ENCODE measurements around the gene PDLIM5. TPM values are rescaled to one million over a fixed set of nuclear protein-coding genes. Genes with fewer than 3 reads are reported as not detected.

Gene PDLIM5
- total RNA-seq, 1 donor from 2014 or later = 75.3 TPM

DNA sequence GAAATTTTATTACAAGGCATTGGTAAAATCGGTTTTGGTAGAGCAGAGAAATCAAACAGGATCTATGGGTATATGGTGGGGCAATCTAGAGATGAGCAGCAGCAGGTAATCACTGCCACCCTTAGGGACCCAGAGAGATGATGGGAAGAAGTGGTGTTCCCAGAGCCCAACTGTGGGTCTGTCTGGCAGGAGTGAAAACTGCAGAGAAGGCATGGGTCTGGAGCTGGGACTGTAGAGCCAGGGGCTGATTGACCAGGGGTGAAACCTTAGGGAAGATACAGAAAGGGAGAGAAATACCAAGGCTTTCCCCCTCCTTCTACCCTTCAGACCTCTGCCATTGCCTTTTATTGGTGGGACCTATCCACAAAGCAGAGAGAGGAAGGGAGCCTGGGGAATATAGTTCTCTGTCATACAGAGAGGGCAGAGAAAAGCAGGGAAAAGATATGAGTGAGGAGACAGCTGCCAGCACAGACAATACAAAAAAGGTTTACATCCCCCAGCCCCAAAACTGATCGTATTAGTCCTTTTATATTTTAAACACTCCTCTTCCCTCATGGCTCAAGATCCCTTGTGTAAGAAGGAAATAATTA, 28.7 kb downstream of the PDLIM5 start:
- TF ChIP-seq, protein P1, sequence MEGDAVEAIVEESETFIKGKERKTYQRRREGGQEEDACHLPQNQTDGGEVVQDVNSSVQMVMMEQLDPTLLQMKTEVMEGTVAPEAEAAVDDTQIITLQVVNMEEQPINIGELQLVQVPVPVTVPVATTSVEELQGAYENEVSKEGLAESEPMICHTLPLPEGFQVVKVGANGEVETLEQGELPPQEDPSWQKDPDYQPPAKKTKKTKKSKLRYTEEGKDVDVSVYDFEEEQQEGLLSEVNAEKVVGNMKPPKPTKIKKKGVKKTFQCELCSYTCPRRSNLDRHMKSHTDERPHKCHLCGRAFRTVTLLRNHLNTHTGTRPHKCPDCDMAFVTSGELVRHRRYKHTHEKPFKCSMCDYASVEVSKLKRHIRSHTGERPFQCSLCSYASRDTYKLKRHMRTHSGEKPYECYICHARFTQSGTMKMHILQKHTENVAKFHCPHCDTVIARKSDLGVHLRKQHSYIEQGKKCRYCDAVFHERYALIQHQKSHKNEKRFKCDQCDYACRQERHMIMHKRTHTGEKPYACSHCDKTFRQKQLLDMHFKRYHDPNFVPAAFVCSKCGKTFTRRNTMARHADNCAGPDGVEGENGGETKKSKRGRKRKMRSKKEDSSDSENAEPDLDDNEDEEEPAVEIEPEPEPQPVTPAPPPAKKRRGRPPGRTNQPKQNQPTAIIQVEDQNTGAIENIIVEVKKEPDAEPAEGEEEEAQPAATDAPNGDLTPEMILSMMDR (IDR thresholded peaks at IDR 0.05; ENCODE audit: insufficient read depth, low read length, poor library complexity, severe bottlenecking) = no peak
- H3K27me3 ChIP-seq (ENCODE audit: control insufficient read depth, insufficient read depth, low read length) = no peaks in the 10 kb centered on the region
- H3K36me3 ChIP-seq (ENCODE audit: control insufficient read depth, insufficient read depth, low read length) = no peaks in the 10 kb centered on the region
- no peak for DNase-seq (ENCODE audit: low read depth)
- no peak overlapping the region for H3K4me3 ChIP-seq (ENCODE audit: low read depth, low read length)

DNA sequence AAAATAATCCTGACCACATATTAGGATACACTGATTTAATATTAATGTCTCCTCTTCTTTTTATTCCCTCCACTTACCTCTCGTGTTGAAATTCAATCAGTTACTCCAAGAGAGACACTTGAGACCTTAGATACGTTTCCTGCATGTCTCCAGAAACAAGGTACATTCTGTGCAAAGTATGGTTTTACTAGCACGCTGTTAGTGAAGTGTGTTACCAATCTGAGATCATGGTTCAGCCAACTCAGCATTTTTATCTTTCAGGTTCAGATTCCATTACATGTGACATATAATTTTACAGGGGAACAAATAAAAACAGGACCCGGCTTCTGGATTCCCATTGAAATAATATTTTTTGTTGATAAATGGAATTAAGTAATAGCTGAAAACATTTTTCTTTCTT, 32.2 kb downstream of the PDLIM5 start:
- Histone ChIP-seq H3K36me3 (ENCODE audit: control insufficient read depth, insufficient read depth, low read length) (no peaks in the 10 kb centered on the region), H3K4me3 (ENCODE audit: low read depth, low read length) (no peak overlapping the region), H3K27me3 (ENCODE audit: control insufficient read depth, insufficient read depth, low read length) (no peaks in the 10 kb centered on the region)
- no peak for DNase-seq (ENCODE audit: low read depth)
- TF ChIP-seq, protein P1 (IDR thresholded peaks at IDR 0.05; ENCODE audit: insufficient read depth, low read length, poor library complexity, severe bottlenecking) = no peak

DNA sequence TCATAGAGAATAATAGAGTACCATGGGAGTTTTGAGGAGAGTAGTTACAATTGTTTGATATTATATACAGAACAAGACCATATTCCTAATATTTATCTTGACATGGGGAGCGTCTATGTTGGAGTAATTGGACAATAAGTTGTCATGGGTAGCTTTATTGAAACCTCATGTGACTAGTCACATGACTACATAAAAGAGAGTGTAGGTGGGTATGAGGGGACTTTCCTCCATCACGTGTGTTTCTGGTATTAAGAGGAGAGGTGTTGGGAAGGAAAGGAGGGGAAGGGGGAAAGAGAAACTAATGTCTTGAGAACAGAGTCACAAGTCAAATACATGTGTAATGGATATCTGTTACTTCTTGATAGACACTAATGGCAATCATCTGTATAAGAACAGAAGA, 33.1 kb downstream of the PDLIM5 start:
- DNase-seq (ENCODE audit: low read depth) = no peak
- TF ChIP-seq, protein P1 (IDR thresholded peaks at IDR 0.05; ENCODE audit: insufficient read depth, low read length, poor library complexity, severe bottlenecking) = no peak
- H3K4me3 ChIP-seq (ENCODE audit: low read depth, low read length) = no peak overlapping the region
- H3K36me3 ChIP-seq (ENCODE audit: control insufficient read depth, insufficient read depth, low read length) = no peaks in the 10 kb centered on the region
- H3K27me3 ChIP-seq (ENCODE audit: control insufficient read depth, insufficient read depth, low read length) = no peaks in the 10 kb centered on the region

DNA sequence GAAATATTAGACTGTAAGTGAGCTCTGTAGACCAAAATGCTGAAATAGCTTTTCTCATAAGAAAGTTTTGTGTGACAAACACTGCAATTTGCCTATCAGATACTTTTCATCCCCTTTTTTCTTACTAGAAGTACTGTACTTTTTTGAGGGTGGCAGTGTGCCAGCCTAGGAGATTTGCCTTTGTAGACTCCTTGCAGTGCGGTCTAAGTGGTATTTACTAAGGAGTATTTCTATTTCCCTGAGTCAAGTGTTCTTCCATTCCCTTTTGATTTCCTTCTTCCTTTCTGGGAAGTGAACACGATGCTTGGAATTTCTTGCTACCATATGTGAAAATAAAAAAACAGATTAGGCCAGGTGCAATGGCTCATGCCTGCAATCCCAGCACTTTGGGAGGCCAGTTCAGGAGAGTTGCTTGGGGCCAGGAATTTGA, 34.6 kb downstream of the PDLIM5 start:
- no peak for DNase-seq (ENCODE audit: low read depth)
- Histone ChIP-seq H3K4me3 (ENCODE audit: low read depth, low read length) (no peak overlapping the region), H3K36me3 (ENCODE audit: control insufficient read depth, insufficient read depth, low read length) (no peaks in the 10 kb centered on the region), H3K27me3 (ENCODE audit: control insufficient read depth, insufficient read depth, low read length) (no peaks in the 10 kb centered on the region)
- TF ChIP-seq, protein P1 (IDR thresholded peaks at IDR 0.05; ENCODE audit: insufficient read depth, low read length, poor library complexity, severe bottlenecking) = no peak

DNA sequence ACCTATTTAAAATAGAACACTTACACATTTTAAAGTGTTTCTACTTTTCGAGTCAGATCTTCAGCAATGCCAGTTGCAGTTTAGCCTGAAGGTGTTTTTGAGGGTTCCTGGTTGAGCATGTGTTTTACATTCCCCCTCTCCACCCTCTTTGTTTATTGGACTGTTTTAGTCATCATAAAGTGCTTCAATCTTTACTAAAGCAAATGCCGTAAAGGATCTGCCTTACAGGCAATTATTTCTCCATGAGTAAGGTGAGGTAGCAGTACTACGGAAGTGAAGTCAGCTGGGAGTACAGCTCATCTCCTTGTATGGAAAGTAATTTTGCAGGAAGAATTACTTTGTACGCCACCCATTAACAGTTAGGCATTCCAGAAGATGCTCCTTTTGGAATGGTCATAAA, 36.9 kb downstream of the PDLIM5 start:
- Histone ChIP-seq H3K27me3 (ENCODE audit: control insufficient read depth, insufficient read depth, low read length) (no peaks in the 10 kb centered on the region), H3K36me3 (ENCODE audit: control insufficient read depth, insufficient read depth, low read length) (no peaks in the 10 kb centered on the region), H3K4me3 (ENCODE audit: low read depth, low read length) (no peak overlapping the region)
- TF ChIP-seq, protein P1 (IDR thresholded peaks at IDR 0.05; ENCODE audit: insufficient read depth, low read length, poor library complexity, severe bottlenecking) = no peak
- DNase-seq (ENCODE audit: low read depth) = peak; percentile 43

DNA sequence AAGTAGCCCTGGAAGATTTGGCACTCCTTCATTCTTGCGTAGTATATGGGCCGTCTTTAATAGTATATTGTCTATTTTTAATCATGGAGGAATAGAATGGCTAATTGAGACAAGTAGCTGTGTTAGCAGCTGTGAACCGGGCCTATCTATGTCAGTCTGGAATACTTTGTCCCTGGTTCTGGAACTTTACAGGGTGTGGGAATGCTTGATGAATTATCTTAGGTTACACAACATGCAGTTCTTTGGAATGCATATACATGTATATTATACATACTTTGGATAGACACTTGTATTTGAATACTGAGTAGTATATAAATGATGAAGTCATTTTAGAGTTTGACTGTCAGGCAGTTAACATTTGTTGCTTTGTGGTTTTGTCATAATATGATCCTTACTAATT, 37.4 kb downstream of the PDLIM5 start:
- Histone ChIP-seq H3K4me3 (ENCODE audit: low read depth, low read length) (no peak overlapping the region), H3K36me3 (ENCODE audit: control insufficient read depth, insufficient read depth, low read length) (no peaks in the 10 kb centered on the region), H3K27me3 (ENCODE audit: control insufficient read depth, insufficient read depth, low read length) (no peaks in the 10 kb centered on the region)
- TF ChIP-seq, protein P1 (IDR thresholded peaks at IDR 0.05; ENCODE audit: insufficient read depth, low read length, poor library complexity, severe bottlenecking) = no peak
- DNase-seq (ENCODE audit: low read depth) = no peak

All from kidney epithelial cell (primary cell).